SU-DHL-6 (cell line): ENCODE data around the gene FUOM.

Experiments used
- CTCF ChIP-seq: fragments of 200-600 bp; sonication (generic); IDR thresholded peaks from one replicate; pipeline ENCODE4 v1.5.1; 2017; ENCODE audit warnings: antibody characterized with exemption, mild to moderate bottlenecking, low read length, moderate library complexity; ENCODE audit not compliant: insufficient read depth, poor library complexity, severe bottlenecking
- EZH2phosphoT487 ChIP-seq: fragments of 200-600 bp; sonication (generic), shearing (Covaris generic); conservative IDR thresholded peaks from 2 replicates; pipeline ENCODE4 v1.6.1; 2018; ENCODE audit warnings: mild to moderate bottlenecking, antibody characterized with exemption, low read length, moderate library complexity, mixed read lengths

- TF ChIP-seq EZH2phosphoT487, result no peak
- no peak for TF ChIP-seq CTCF
Measured at GRCh38 chr10:133328358-133329343, 29.2 kb downstream of the FUOM start.
